Activated T-cell treated with anti-CD3 and anti-CD28 coated beads, Interleukin-2, amount 50 U/mL, for 24 hours (primary cell): ENCODE measurements around the gene ADCY3.

Experiments used
- DNase-seq: peaks from one replicate; pipeline ENCODE4 v3.0.0-alpha.2; 2020
- H3K27ac Mint-ChIP-seq: 2 replicates; pipeline ENCODE4 v1.8.0; 2020; ENCODE audit warnings: mild to moderate bottlenecking, mixed read lengths
- H3K27me3 Mint-ChIP-seq: 2 replicates; pipeline ENCODE4 v1.8.0; 2020; ENCODE audit warnings: mixed read lengths
- H3K36me3 Mint-ChIP-seq: 2 replicates; pipeline ENCODE4 v1.8.0; 2020; ENCODE audit warnings: low read depth, mixed read lengths
- H3K4me1 Mint-ChIP-seq: 2 replicates; pipeline ENCODE4 v1.8.0; 2020; ENCODE audit warnings: low read depth, mixed read lengths
- H3K4me3 Mint-ChIP-seq: 2 replicates; pipeline ENCODE4 v1.8.0; 2020; ENCODE audit warnings: mild to moderate bottlenecking, moderate library complexity, mixed read lengths
- H3K9me3 Mint-ChIP-seq: 2 replicates; pipeline ENCODE4 v1.8.0; 2020; ENCODE audit warnings: mixed read lengths

Gene ADCY3

GRCh38 chr2:24833821-24834732 is 86.0 kb downstream of the ADCY3 start:
- no peaks in the 10 kb centered on the region for H3K27me3 Mint-ChIP-seq
- no peaks in the 10 kb centered on the region for H3K4me1 Mint-ChIP-seq
- peaks cover 81% of the 10 kb centered on the region for H3K36me3 Mint-ChIP-seq
- DNase-seq, result no peak
- H3K27ac Mint-ChIP-seq, result no peak overlapping the region
- no peaks in the 10 kb centered on the region for H3K9me3 Mint-ChIP-seq
- H3K4me3 Mint-ChIP-seq, result no peak overlapping the region

- Mint-ChIP-seq H3K4me1 (no peaks in the 10 kb centered on the region), H3K27ac (no peak overlapping the region), H3K36me3 (peaks cover 80% of the 10 kb centered on the region), H3K27me3 (no peaks in the 10 kb centered on the region), H3K4me3 (no peak overlapping the region), H3K9me3 (no peaks in the 10 kb centered on the region)
- DNase-seq, result no peak
These were observed 86.9 kb downstream of the ADCY3 start for GRCh38 chr2:24832931-24833701.

- H3K4me3 Mint-ChIP-seq, result no peak overlapping the region
- H3K4me1 Mint-ChIP-seq, result peaks cover 2% of the 10 kb centered on the region
- no peak overlapping the region for H3K27ac Mint-ChIP-seq
- no peaks in the 10 kb centered on the region for H3K27me3 Mint-ChIP-seq
- H3K9me3 Mint-ChIP-seq, result no peaks in the 10 kb centered on the region
- no peak for DNase-seq
- H3K36me3 Mint-ChIP-seq, result peaks cover 80% of the 10 kb centered on the region
These were observed 87.5 kb downstream of the ADCY3 start for GRCh38 chr2:24832521-24832920.

GRCh38 chr2:24832073-24832461 is 88.0 kb downstream of the ADCY3 start:
- Mint-ChIP-seq H3K9me3 (no peaks in the 10 kb centered on the region), H3K27me3 (no peaks in the 10 kb centered on the region), H3K4me3 (no peak overlapping the region), H3K4me1 (peaks cover 5% of the 10 kb centered on the region), H3K27ac (no peak overlapping the region), H3K36me3 (peaks cover 80% of the 10 kb centered on the region)
- DNase-seq, result peak; percentile 17

GRCh38 chr2:24831221-24832072 is 88.6 kb downstream of the ADCY3 start:
- H3K27ac Mint-ChIP-seq, result peak overlapping the region; percentile 57
- H3K4me3 Mint-ChIP-seq, result no peak overlapping the region
- peaks cover 12% of the 10 kb centered on the region for H3K4me1 Mint-ChIP-seq
- H3K9me3 Mint-ChIP-seq, result no peaks in the 10 kb centered on the region
- DNase-seq, result no peak
- H3K27me3 Mint-ChIP-seq, result no peaks in the 10 kb centered on the region
- H3K36me3 Mint-ChIP-seq, result peaks cover 80% of the 10 kb centered on the region

GRCh38 chr2:24830786-24831185 is 89.3 kb downstream of the ADCY3 start:
- Mint-ChIP-seq H3K4me1 (peaks cover 18% of the 10 kb centered on the region), H3K27me3 (no peaks in the 10 kb centered on the region), H3K4me3 (no peak overlapping the region), H3K27ac (no peak overlapping the region), H3K9me3 (no peaks in the 10 kb centered on the region), H3K36me3 (peaks cover 80% of the 10 kb centered on the region)
- DNase-seq, result no peak

- Mint-ChIP-seq H3K4me1 (peaks cover 21% of the 10 kb centered on the region), H3K4me3 (no peak overlapping the region), H3K27me3 (no peaks in the 10 kb centered on the region), H3K9me3 (no peaks in the 10 kb centered on the region), H3K27ac (no peak overlapping the region), H3K36me3 (peaks cover 80% of the 10 kb centered on the region)
- DNase-seq, result no peak
These were observed 89.7 kb downstream of the ADCY3 start for GRCh38 chr2:24830351-24830750.

GRCh38 chr2:24828238-24828996 is 91.6 kb downstream of the ADCY3 start:
- no peaks in the 10 kb centered on the region for H3K9me3 Mint-ChIP-seq
- H3K27ac Mint-ChIP-seq, result peak overlapping the region; percentile 63
- H3K4me3 Mint-ChIP-seq, result no peak overlapping the region
- H3K27me3 Mint-ChIP-seq, result no peaks in the 10 kb centered on the region
- DNase-seq, result peak; percentile 26
- peaks cover 24% of the 10 kb centered on the region for H3K4me1 Mint-ChIP-seq
- peaks cover 83% of the 10 kb centered on the region for H3K36me3 Mint-ChIP-seq

- H3K27ac Mint-ChIP-seq, result peak overlapping the region; percentile 23
- no peaks in the 10 kb centered on the region for H3K27me3 Mint-ChIP-seq
- no peak overlapping the region for H3K4me3 Mint-ChIP-seq
- DNase-seq, result peak; percentile 78
- H3K9me3 Mint-ChIP-seq, result no peaks in the 10 kb centered on the region
- H3K36me3 Mint-ChIP-seq, result peaks cover 85% of the 10 kb centered on the region
- H3K4me1 Mint-ChIP-seq, result peaks cover 24% of the 10 kb centered on the region
These were observed 92.5 kb downstream of the ADCY3 start for GRCh38 chr2:24827321-24828237.

GRCh38 chr2:24826773-24827145 is 93.3 kb downstream of the ADCY3 start:
- DNase-seq, result no peak
- Mint-ChIP-seq H3K9me3 (no peaks in the 10 kb centered on the region), H3K4me3 (no peak overlapping the region), H3K27ac (peak overlapping the region; percentile 83), H3K36me3 (peaks cover 89% of the 10 kb centered on the region), H3K27me3 (no peaks in the 10 kb centered on the region), H3K4me1 (peaks cover 24% of the 10 kb centered on the region)

- peak overlapping the region; percentile 83 for H3K27ac Mint-ChIP-seq
- peak; percentile 30 for DNase-seq
- no peaks in the 10 kb centered on the region for H3K27me3 Mint-ChIP-seq
- peaks cover 24% of the 10 kb centered on the region for H3K4me1 Mint-ChIP-seq
- no peaks in the 10 kb centered on the region for H3K9me3 Mint-ChIP-seq
- H3K4me3 Mint-ChIP-seq, result no peak overlapping the region
- peaks cover 91% of the 10 kb centered on the region for H3K36me3 Mint-ChIP-seq
These were observed 93.9 kb downstream of the ADCY3 start for GRCh38 chr2:24825883-24826772.
